ENCODE data around the gene SLC35G3.

DNA sequence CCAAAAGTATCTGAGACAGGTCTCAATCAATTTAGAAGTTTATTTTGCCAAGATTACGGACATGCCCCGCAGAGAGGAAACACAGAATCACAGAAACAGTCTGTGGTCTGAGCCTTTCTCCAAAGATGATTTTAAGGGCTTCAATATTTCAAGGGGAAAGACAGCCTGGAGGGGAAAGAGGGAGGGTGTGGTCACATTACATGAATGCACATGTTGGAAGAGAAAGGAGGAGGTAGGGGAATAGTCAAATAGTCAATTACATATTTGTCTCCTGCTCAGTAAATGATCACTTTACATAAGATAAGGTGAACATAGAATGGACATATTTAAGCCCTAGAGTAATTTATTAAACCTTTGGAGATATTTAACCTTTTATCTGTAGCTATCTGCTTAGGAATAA lies 34.3 kb downstream of the SLC35G3 start:
- TF ChIP-seq, protein P1, sequence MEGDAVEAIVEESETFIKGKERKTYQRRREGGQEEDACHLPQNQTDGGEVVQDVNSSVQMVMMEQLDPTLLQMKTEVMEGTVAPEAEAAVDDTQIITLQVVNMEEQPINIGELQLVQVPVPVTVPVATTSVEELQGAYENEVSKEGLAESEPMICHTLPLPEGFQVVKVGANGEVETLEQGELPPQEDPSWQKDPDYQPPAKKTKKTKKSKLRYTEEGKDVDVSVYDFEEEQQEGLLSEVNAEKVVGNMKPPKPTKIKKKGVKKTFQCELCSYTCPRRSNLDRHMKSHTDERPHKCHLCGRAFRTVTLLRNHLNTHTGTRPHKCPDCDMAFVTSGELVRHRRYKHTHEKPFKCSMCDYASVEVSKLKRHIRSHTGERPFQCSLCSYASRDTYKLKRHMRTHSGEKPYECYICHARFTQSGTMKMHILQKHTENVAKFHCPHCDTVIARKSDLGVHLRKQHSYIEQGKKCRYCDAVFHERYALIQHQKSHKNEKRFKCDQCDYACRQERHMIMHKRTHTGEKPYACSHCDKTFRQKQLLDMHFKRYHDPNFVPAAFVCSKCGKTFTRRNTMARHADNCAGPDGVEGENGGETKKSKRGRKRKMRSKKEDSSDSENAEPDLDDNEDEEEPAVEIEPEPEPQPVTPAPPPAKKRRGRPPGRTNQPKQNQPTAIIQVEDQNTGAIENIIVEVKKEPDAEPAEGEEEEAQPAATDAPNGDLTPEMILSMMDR (IDR thresholded peaks at IDR 0.05), result no peak
- TF ChIP-seq POLR2A (IDR thresholded peaks at IDR 0.05), result no peak

Data from Peyer's patch (tissue), 4 donors.